Measurements from ENCODE around the gene SRPK3.

Gene SRPK3

DNA sequence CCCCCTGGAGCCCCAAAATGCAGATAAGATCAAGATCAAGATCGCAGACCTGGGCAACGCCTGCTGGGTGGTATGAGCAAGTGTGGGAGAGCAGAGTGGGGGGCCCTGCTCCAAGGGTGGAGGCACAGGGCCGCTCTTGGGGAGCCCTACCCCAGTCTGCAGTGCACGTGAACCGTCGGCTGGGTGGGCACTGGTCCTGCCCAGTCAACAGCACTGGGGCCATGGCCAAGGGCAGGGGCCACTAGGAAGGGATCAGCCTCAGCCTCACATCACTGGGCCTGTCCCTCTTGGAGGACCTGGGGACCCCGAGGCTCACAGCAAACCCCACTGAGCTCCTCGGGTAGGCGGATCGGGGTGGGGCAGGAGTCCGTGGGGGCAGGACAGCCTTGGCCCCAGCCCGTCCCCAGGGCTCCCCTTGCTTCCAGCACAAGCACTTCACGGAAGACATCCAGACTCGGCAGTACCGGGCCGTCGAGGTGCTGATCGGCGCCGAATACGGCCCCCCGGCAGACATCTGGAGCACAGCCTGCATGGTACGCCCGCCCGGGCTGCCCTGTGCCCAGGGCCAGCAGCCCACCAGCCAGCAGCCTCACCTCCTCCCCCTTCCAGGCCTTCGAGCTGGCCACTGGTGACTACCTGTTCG lies 3.6 kb downstream of the SRPK3 start:
- no peak for DNase-seq (ENCODE audit: low spot score)

DNA sequence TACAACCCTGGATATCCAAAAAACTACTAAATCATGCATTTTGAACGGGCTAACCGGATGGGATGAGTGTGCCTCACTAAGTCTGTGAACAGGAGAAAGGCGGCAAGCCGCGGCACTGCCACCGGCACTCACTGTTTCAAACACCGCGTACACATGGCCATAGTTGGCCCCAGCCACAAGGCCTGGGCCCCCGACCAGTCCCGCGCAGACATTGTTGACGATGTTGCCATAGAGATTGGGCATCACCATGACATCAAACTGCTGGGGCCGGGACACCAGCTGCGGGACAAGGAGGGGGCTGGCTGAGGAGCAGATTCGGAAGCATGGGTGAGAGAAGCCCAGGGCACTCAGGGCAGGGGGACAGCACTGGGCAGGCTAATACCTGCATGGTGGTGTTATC lies 5.8 kb downstream of the SRPK3 start:
- no peak for DNase-seq (ENCODE audit: low spot score)

DNA sequence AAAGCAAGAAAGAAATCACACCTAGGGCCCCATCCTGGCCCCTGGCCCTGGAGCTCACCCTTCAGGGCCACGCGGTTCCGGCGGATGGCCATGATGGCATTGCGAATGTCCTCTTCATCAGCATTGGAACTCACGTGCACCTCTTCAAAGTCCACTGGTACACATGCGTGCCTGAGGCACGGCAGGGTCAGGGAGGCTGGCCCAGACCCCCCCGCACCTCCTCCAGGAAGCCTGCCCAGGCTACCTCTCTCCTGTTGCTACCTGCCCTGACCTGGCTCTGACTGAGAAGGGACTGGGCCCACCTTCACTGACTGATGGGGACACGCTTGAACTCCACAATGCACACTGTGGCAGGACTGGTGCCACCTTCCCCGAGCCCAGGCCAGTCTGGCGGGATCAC lies 8.8 kb downstream of the SRPK3 start:
- DNase-seq (ENCODE audit: low spot score): no peak

DNA sequence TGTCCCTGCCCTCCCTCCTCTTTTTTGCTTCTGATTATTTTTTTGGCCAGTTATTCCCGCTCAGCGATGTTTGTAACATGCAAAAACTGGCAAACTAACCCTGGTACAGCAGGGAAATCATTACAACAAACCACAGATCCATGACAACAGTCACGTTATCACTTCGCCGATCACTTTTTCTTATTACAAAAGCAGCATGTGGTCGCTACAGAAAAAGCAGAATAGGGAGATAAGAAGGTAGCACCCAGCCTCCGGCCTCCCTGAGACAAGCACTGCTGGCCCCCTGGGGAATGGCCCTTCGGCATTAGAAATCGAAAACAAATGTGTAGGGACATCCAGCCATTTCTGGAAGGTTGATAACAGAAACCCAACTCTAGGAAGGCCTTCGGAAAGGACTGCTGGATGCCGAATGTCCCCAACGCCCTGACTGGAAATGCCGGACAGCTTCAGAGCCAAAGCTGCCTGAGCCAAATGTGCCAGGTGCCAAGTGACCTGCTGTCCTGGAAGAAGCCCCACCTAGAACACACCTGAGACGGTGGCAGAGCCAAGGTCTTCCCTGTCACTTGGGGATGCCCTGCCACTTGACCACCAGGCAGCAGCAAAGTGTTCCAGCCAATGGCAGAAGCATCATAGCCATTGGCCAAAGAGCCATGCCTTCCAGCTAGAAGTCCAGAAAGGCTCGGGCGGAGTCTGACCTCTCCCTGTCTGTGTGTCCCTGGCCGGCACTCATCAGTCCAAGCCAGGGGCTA lies 10.4 kb downstream of the SRPK3 start:
- no peak for DNase-seq (ENCODE audit: low spot score)

DNA sequence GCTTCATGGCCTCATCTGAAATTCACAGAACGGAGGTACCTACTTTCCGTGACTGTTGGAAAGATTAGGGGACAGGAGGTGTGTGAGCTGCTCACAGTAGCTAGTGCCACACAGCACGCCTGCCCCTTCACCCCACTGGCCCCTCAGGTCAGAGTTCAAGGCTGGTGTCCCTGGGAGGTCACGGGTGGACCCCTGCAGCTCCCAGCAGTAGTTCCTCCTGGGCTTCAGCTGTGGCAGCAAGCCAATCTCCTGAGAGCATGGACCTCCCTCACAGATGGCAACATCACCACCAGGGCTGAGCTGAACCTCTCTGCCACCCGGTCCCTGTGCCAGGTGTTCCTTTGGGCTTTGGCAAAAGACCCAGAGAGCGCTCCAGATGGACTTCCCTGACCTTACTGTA lies 11.5 kb downstream of the SRPK3 start:
- no peak for DNase-seq (ENCODE audit: low spot score)

DNA sequence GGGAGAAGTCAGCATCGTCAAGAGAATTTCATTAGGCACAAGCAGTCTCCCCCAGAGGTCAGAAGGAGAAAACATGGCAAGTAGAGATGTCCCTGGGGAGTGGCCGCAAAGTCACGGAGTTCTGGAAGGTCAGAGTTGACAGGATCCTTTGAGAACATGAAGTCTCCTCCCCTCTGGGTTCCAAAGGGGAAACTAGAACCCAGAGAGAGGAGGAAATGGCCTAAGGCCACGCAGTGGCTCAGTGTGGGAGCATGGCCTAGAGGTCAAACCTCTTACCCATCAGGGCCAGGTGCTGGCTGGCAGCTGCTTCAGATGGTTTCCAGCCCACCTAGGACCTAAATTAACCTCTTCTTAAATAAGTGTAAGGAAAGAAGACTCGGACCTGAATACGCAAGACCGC lies 12.4 kb downstream of the SRPK3 start:
- DNase-seq (ENCODE audit: low spot score): no peak

DNA sequence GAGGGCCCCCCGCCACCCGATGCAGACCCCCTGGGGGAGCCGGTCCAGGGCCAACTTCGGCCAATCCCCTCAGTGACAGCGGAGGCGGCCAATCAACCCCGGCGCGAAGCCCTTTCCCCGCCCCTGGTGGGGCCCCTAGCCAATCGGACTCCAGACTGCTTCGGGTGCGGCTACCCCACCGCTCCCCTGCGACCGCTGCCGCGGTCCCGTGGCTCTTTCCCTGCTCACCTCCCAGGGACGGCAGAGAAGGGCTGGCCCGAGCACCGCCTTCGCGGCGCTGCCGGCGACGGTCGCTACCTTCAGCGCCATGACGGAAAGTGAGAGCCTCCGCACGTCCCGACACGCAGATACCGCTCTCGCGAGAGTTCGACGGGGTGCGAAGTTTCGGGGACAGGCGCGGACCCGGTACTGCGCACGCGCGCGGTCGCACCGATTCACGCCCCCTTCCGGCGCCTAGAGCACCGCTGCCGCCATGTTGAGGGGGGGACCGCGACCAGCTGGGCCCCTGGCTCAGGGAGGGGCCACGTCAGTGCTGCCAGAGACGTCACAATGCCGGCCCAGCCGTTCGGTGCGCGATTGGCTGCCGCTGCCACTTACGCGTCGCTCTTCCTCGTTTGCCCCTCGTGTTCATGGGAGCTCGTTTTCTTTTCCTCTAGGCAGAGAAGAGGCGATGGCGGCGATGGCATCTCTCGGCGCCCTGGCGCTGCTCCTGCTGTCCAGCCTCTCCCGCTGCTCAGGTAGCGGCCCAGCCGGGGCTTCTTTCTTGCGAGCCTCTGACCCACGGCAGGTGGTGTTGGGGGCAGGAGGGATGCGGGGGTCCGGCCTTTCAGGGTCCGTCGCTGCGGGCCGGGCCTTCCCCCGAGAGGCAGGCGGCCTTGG lies 13.4 kb downstream of the SRPK3 start, which contains the start of the genes IDH3G and SSR4:
TSS of gene IDH3G (minus strand) at position 358 of the 879 bp plus-strand sequence. CDS start at position 309, 49 bp downstream.
TSS of gene SSR4 (plus strand) at position 651 of the 879 bp plus-strand sequence. CDS start at position 671, 20 bp downstream.
- DNase-seq (ENCODE audit: low spot score): peak; percentile 98

DNA sequence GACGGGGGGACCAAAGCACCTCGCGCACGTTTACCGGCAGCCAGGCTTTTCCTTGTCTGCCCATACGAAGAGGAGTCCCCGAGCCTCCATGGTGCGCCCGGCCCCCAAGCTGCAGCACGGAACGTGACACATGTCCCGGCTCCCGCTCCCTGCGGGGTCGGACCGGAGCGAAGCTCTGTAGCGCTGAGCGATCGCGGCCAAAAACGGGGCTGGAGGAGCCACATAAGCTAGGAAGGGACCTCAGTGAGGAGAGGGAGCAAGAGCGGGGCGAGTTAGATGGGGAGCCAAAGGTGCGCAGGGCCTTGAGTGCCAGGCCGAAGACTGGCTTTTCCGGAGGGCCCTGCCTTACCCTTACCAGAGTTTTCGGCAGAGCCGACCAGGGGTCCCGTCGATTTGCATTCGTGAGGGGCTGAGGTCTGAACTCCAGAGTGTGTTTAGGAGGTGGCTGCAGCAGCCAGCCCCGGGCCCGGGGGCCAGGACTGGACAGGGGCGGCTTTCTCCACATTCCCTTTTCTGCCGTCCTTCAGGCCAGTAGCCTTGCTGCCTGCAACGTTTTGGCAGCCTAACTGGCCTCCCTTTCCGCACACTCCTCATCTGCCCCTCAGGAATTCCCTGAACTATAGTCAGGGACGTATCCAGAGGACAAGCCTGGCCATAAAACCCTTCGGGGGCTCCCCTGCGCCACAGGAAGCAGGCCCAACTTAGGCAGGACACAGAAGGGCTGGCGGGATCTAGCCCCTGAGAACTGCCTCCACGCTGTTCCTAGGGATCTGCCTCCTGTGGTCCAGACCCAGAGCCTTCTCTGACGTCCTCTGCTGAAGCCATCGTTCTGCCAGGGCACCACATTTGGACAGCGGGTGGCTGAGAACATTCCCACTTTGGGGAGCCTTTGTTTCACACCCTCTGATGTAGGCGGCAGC lies 14.3 kb downstream of the SRPK3 start:
- DNase-seq (ENCODE audit: low spot score): no peak

DNA sequence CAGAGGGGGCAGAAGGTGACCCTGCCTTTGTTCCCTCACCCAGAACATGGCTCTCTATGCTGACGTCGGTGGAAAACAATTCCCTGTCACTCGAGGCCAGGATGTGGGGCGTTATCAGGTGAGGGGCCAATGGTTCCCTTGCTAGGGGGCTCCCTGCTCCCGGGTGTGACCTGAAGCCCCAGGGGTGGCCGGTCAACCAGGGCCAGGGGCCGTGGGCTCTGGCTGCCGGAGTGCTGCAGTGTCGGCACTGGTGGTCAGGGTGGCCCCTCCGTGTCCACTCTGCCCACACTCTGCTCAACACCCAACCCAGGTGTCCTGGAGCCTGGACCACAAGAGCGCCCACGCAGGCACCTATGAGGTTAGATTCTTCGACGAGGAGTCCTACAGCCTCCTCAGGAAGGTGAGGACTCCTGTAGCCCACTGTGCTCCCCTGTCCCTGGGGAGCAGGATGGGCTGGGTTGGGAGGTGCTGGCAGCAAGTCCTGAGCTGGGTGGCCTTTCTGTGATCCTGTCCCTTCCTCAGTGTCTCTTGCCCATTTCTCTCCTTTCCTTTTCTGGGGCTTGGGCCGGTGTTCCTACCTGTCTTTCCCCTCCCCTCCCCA lies 16.7 kb downstream of the SRPK3 start:
- no peak for DNase-seq (ENCODE audit: low spot score)

DNA sequence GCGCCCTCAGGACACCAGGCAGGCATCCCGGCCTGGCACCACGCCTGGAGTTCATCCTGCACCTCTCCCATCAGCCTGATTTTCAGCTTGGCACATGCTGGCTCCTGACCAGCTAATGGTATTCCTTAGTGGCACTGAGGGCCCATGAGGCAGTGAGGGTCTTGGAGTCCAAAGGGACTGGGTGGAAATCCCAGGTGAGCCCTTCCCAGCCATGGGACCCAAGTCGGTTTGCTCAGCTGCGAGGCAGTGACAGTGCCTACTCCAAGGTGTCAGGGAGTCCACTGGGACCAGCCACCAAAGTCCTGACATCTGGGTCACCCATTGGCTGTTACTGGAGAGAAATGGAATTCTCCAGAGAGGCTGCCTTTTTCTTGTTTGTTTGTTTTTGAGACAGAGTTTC lies 18.5 kb downstream of the SRPK3 start:
- DNase-seq (ENCODE audit: low spot score): no peak

DNA sequence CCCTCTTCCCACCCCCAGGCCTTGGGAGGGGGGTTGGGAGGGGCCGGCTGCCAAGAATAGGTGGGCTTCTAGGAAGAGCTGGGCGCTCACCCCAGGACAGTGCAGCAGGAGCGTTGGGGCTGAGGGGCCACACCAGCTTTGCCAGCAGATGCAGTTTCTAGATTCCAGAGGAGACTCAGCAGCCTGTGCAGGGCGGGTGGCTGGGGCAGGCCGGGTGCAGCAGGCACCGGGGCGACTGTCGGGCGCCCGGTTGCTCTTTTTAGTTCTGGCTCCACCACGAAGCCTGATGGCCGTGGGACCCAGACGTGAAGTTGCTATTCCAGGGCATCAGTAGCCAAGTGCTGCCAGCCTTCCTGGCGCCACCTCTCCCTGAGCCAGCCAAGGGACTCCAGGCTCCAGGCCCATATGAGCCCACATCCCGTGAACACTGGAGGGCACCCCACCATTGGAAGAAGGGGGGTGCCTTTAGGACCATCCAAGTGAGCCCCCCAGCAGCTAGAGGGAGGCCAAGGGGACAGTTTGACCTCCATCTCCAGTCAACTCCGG lies 19.4 kb downstream of the SRPK3 start:
- no peak for DNase-seq (ENCODE audit: low spot score)

DNA sequence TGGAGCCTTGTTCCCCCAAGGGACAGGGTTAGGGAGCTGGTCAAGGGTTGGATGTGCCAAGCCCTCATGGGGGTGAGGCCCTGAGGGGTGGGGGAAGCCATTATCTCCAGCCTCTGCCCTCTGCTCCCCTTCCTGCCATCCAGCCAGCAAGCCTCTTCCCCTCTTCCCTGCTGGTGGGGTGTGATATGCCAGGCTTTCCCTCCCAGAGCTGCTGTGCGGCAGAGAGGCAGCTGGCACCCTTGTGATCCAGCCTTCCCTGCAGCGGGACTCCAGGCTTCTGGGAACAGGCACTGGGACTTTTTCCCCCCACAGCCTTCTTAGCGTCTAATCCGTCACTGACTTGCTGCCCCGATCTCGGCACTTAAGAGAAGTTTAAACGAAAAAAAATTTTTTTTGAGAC lies 19.9 kb downstream of the SRPK3 start:
- no peak for DNase-seq (ENCODE audit: low spot score)

DNA sequence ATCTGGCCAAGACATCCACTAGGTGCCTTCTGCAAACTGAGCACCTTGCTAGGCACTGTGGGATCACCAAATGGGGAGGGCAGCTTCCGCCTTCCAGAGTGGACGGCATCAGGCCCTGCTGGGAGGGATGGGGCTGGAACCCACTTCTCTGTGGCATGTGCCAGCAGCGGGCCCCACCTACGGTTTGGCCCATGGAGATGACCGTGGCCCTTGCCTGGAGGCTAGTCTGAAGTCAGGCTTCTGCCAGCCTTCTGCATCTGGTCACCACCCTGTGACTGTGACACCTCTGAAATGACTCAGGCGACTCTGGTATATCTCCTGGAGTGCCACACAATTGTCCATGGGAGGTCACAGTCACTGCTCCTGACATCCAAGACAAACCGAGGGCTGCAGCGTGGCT lies 20.8 kb downstream of the SRPK3 start:
- no peak for DNase-seq (ENCODE audit: low spot score)

DNA sequence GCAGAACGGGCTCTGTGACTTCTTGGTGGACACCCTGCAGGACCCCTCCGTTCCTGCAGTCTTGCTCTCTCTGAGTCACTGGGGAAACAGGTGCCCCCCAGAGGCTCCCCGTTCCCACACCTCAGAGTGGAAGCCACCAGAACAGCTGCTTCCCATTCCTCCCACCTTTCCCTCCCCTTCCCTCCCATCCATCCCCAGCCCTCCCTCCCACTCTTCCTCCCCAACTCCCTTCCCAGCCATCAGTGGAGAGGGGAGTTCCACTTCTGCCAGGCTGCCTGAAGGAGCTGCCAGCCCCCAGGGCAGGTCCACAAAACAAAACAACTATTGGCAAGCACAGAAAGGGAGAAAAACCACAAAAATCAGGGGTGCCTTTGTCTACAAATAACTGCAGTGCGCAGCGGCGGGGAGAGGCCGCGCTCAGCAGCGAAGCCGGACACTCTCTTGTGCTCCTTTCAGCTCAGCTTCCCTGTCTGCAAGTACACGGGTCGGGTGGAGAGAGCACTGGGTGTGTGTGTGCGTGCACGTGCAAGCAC lies 21.7 kb downstream of the SRPK3 start:
- DNase-seq (ENCODE audit: low spot score): no peak

DNA sequence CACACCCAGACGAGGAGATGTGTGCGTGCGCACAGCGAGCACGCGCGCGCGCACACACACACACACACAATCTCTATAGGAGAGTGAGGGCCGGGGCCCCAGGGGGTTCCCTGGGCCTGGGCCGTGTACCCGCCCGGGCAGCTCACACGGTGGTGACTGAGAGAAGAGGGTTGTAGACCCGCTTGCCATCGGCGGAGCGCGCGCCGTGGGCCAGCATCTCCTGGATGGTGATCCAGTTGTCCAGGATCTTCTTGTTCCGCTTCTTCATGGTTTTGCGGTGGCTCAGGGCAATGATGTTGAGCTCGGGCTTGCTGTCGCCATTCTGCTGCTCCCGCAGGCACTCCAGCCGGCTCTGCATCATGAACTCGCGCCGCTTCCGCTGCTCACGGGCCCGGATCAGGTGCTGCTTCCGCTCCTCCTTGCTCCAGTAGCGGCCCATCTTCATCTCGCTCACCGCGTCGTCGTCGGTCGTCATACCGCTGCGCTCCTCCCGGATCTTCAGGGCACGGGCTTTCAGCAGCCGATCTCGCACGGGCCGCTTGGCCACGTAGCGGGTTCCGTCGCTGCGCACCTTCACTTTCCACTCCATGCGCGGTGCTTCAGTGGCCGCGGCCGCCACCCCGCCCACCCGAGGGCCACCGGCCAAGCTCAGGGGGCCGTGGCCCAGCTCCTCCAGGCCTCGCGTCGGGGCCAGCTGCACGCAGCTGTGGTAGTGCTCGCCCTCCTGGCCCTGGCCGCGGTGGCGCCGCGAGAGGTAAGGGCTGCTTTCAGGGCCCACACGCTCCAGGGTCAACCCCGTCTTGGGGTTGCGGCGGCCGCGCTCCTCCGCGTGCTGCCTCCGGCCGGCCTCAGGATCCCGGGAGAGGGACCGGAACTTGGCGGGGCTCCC lies 22.6 kb downstream of the SRPK3 start:
- DNase-seq (ENCODE audit: low spot score): no peak

DNA sequence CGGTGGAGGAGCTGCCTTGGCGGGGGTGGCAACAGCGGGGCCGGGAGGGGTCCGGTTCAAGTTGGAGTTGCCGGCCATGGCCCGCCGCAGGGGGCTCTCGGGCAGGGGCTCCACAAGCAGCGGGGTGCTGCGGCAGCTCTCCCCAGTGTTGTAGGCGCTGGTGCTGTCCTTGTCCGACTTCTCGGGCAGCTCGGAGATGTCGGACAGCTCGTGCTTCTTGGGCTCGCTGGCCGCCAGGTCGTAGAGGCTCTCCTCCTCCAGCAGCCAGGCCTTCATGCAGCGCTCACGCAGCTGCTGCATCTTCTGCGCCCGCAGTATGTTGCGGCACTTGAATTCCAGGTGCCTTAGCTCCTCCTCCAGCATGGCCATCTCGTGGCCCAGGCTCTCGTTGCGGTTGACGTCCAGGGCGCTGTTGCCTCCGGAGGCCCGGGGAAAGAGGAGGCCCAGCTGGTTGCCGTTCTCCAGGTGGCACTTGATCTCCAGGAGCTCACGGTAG lies 23.3 kb downstream of the SRPK3 start:
- no peak for DNase-seq (ENCODE audit: low spot score)

DNA sequence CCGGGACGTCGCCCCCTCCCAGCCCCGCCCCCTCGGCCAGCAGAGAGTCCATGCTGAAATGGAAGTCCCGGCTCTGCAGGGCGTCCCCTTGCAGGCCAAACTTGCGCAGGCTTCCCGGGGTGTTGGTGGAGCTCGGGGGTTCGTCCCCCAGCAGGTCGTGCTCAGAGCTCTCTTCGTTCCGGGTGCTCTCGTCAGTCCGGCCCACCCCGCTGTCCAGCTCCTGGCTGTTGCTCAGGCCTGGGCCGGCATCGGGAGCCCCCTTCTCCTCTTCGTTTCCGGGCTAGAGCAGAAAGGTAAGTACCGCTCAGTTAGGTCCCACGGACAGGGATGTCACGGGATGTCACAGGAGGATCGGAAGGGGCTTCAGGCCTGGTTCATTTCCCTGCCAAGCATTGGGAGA lies 23.8 kb downstream of the SRPK3 start:
- no peak for DNase-seq (ENCODE audit: low spot score)

DNA sequence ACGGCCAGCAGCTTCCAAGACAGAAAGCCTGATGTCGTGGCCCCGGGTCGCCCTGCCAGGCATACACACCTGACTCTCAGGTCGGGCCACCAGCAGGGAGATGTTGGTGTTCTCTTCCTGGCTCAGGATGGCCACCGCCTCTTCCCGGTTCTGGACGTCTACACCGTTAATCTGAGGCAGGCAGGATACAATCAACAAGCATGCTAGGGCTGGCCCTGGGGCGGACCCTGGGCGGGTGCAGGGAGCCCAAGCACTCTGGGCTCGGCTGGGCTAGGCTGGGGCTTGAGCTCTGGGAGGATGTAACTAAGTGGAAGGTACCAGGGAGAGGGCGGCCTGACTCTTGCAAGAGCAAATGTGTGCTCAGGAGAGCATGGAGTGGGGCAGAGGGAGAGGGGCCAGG lies 24.6 kb downstream of the SRPK3 start:
- DNase-seq (ENCODE audit: low spot score): no peak

DNA sequence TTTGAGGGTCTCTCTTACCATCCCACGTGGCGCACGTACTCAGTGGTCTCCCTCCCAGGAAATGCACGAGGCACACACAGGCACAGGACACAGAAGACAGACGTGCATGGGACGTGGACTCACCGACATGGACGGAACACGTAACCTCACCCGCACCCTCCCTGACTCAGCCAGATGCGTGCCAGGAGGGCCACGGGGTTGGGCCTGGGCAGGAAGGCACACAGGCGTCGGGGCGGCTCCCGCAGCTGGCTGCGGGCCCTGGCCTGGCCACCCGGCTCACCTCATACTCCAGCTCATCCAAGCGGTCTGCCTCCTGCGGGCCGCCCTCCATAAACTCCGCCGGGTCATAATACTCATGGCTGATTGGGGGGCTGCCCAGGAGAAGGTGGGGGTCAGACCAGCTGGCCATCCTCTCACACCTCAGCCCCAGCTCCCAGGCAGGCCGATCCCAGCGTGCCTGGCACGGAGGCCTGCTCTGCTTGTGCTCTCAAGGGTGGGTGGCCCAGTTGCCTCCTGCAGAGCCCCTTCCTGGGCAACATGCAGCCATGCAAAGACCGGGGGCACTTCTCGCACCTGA lies 26.2 kb downstream of the SRPK3 start:
- no peak for DNase-seq (ENCODE audit: low spot score)

All from AG08396 (cell line).